NCI-H128 (cell line): ENCODE measurements around the gene HAGHL.
"Not testable (repeated sequence)": the region's sequence is repeated elsewhere in the genome, so short reads cannot be mapped to it uniquely, and the experiment has no call there.

ENCODE experiments used
- DNase-seq: peaks from one replicate; lab custom pipeline; 2025; ENCODE audit not compliant: unreplicated experiment; lab: John Stamatoyannopoulos, UW

HAGHL gene

DNA sequence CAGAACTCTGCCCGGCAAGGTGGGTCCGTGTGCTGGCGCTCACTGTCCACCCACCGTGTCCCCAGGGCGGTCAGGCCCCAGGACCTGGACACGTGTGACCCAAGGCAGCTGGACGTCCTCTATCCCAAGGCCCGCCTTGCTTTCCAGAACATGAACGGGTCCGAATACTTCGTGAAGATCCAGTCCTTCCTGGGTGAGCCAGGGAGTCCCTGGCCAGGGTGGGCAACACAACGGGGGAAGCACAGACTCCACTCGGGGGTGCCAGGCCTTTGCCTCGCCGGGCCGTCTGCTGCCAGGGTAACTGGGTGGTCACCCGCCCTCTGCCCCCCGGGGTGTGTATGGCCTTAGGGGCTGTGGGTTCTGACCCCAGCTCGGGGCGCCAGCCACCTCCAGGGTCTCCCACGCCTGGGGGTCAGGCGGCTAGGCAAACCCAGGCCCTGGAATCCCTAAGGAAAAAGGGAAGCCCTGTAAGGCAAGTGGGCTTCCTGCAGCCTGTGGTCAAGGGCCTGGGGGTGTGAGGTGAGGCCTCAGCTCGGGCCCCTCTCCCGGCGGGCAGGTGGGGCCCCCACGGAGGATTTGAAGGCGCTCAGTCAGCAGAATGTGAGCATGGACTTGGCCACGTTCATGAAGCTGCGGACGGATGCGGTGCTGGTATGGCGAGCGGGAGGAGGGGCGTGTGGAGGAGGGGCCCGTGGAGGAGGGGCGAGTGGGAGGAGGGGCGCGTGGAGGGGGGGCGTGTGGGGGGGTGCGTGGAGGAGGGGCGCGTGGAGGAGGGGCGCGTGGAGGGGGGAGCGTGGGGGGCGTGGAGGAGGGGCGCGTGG, 40.1 kb downstream of the HAGHL start:
- no peak for DNase-seq

DNA sequence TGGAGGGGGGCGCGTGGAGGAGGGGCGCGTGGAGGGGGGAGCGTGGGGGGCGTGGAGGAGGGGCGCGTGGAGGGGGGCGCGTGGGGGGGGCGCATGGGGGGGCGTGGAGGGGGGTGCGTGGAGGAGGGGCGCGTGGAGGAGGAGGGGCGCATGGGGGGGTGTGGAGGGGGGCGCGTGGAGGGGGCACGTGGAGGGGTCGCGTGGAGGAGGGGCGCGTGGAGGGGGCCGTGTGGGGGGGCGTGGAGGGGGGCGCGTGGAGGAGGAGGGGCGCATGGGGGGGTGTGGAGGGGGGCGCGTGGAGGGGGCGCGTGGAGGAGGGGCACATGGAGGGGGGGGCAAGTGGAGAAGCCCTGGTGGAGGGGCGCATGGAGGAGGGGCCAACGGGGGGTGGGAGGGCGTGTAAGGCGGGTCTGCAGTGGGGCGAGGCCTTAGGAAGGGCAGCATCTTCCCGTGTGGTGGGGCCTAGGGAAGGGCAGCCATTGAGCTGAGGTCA, 40.9 kb downstream of the HAGHL start:
- DNase-seq, result no peak

GRCh38 chr16:768428-768827, 41.5 kb downstream of the HAGHL start:
- DNase-seq, result no peak

DNA sequence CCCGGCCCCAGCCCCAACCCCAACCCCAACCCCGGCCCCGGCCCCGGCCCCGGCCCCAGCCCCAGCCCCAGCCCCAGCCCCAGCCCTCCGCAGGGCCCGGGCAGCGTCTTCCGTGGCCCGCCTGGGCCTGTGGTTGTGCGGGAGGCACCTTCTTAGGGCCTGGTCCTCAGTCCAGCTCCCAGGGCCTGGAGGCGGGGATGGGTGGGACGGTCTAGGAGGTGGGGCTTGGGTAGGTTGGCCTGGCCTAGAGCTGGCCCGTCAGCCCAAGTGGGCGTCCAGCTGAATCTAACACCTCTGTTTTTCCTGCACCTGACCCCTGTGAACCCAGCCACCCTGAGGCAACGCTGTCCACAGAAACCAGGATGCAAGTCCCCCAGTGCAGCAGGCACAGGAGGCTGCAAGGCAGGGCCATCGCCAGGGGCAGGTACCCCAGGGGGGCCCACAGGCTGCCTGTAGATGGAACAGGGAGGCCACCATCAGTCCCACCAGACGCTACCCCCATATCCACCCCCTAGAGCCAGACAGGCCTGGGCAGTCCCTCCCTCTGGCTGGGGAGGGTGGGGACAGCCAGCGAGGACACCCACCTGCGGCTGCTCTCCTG, 42.4 kb downstream of the HAGHL start:
- no peak for DNase-seq

GRCh38 chr16:769934-770333, 43.0 kb downstream of the HAGHL start:
- DNase-seq, result no peak

GRCh38 chr16:770411-770810, 43.5 kb downstream of the HAGHL start:
- DNase-seq, result no peak

DNA sequence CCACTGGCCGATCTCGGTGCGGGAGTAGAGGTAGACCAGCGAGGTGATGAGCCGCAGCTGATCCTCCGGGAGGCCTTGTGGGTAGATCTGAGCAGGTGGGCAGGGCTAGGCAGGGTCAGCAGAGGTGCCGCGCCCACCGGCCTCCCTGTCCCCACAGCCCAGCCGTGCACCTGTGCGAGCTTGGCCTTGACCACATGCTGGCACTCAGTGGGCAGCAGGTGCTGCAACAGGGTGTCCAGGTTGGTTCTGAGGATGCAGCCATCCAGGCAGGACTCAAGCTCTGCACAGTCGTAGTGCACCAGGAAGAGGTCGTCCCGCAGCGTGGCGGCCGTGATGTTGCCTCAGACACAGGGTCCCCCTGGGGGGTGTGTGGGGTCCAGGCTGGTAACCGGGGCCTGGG, 46.1 kb downstream of the HAGHL start:
- DNase-seq, result no peak

DNA sequence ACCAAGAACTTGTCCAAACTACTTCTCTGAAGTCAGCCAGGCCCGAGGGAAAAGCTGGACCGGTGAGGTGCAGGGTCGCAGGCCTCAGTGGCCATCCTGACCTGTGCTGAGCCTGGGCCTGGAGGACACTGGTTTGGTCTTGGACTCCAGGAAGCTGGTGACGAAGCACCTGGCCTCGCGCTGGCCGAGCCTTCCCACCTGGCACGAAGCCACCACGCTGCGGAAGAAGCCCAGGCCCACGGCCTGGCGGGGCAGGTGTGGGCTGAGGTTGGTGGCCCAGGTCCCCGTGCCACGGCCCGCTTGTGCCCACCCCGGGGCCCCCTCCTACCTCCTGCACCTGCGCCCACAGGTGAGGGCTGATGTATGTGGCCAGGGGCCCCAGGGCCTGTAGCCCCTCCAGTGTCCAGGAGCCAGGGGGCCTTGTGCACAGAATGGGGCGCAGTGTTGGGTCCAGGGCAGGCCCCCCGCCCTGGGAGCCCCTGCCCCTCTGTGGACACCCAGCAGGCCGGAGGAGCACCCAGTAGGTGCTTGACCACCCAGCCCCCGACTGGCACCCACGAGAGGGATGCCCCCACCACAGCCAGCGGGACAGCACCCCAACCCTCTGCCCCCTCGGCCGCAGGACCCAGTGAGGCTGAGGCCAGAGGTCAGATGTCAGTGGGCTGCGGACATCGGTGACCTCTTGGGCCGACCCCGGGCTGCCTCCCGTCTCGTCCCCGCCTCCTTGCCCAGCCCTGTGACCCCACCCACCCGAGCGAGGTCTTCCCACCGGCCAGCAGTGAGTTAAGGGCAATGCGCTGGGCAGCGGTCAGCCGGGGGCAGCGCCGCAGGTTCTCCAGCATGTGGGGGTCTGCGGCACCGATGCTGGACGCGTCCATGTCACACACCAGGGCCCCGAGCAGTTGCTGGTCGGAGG, 47.4 kb downstream of the HAGHL start:
- no peak for DNase-seq

- DNase-seq, result no peak
Observed at GRCh38 chr16:775236-775796, 48.4 kb downstream of the HAGHL start.

DNA sequence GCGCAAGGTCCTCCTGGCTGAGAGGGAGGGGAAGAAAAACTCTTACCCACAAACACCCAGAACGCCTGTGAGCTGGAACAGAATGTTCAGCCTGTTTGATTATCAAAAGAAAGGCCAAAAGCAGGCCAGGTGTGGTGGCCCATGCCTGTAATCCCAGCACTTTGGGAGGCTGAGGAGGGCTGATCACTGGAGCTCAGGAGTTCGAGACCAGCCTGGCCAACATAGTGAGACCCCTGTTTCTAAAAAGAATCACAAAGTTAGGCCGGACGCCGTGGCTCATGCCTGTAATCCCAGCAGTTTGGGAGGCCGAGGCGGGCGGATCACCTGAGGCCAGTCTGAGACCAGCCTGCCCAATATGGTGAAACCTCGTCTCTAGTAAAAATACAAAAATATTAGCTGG, 49.4 kb downstream of the HAGHL start:
- not testable (repeated sequence) for DNase-seq

DNA sequence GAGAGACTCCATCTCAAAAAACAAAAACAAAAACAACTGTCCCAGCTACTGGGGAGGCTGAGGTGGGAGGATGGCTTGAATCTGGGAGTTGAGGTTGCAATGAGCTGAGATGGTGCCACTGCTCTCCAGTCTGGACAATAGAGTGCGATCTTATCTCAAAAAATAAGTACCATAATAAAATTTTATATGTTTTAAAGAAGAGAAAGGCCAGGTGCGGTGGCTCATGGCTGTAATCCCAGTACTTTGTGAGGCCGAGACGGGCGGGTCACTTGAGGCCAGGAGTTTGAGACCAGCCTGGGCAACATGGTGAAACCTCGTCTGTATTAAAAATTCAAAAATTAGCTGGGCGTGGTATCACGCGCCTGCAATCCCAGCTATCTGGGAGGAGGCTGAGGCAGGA, 49.9 kb downstream of the HAGHL start:
- DNase-seq, result no peak

DNA sequence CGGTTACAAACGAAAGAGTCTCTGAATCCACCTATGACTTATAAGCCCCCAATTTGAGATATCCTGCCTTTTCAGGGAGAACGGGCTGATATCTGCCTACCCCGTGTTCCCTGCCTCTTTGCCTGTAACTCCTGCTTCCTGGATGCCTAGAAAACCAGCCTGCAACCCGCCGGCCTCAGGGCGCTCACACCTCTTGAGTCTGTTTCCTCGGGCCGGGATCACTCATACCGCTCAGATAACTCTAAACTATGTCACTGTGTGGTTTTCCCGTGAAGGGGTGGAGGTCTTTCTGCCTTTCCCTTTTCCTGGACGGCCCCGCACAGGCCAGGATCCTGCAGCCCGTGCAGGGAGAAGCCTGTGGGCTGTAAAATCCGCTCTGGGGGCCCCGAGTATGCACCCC, 50.9 kb downstream of the HAGHL start:
- no peak for DNase-seq

GRCh38 chr16:778447-778846, 51.5 kb downstream of the HAGHL start:
- no peak for DNase-seq

DNA sequence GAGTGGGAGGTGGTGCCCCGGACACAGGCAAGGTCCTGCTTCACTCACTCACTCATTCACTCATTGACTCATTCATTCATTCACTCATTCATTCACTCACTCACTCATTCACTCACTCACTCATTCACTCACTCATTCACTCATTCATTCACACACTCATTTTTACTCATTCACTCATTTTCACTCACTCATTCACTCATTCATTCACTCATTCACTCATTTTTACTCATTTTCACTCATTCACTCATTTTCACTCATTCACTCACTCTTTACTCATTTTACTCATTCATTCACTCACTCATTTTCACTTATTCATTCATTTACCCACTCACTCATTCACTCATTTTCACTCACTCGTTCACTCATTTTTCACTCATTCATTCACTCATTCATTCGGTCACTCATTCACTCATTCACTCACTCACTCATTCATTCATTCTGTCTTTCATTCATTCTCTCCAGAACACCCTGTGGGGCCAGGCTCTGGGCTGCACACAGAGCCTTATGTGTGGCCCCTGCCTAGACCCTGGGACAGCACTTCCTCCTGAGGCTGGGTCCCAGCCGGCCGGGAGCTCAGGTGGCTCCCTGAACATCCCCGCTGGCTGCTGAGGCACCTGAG, 52.1 kb downstream of the HAGHL start:
- DNase-seq, result no peak
